Measurements from ENCODE around the gene OXA1L. TPM values are rescaled to one million over a fixed set of nuclear protein-coding genes. Genes with fewer than 3 reads are reported as not detected.

Gene OXA1L
- total and polyA plus RNA-seq, 2 of the 13 experiments (the other 11 are each of a cell fraction or from before 2014, with no cell fraction given): 230 to 589 TPM

DNA sequence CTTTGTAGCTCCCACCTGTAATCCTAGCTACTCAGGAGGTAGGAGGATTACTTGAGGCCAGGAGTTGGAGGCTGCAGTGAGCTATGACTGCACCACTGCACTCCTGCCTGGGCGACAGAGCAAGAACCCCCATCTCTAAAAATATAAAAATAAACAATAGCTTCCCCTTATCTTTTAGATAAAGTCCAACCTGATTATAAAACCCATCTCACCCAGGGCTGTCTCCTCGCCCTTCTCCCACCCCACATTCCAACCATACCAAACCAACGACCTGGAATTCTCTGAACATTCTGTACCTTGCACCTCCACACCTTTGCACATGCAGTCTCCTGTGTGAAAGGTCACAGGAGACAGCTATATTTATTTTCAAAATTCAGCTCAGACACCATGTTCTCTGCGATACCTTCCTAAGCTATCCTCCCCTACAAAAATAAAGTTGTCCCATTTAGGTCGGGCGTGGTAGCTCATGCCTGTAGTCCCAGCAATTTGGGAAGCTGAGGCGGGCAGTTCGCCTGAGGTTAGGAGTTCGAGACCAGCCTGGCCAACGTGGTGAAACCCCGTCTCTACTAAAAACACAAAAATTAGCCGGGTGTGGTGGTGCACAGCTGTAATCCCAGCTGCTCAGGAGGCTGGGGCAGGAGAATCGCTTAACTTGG lies 41.1 kb downstream of the OXA1L start (continued):
- TF ChIP-seq ARID5B (CRISPR knock-in tag; IDR thresholded peaks at IDR 0.05): peak; percentile 58
- TF ChIP-seq ZNF441 (CRISPR knock-in tag; IDR thresholded peaks at IDR 0.05; ENCODE audit: borderline replicate concordance): 0 out of 2 replicates have a peak, but pooled peaks have one; percentile 22
- TF ChIP-seq GMEB1 (CRISPR knock-in tag; IDR thresholded peaks at IDR 0.05; ENCODE audit: borderline replicate concordance): peak; percentile 33; the same call in 1 of the 2 replicates
- TF ChIP-seq ZNF605 (CRISPR knock-in tag; IDR thresholded peaks at IDR 0.05): peak; percentile 46; the same call in 1 of the 2 replicates
- peak; percentile 56; the same call in 1 of the 2 replicates for TF ChIP-seq STAT6 (CRISPR knock-in tag; IDR thresholded peaks at IDR 0.05; ENCODE audit: borderline replicate concordance)
- TF ChIP-seq, protein P1, sequence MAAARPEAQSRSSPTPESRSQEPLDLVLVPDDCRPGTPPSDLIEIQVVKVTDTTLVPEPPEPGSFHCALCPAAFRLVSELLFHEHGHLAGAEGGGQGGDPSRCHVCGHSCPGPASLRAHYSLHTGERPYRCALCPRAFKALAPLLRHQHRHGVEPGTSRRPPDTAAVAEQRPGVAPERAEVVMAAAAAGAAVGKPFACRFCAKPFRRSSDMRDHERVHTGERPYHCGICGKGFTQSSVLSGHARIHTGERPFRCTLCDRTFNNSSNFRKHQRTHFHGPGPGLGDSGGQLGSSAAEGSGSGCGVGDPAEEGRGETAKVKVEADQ (CRISPR knock-in tag; IDR thresholded peaks at IDR 0.05; ENCODE audit: borderline replicate concordance): 0 out of 2 replicates have a peak, but pooled peaks have one; percentile 60
- no peak for TF ChIP-seq ZNF280B (CRISPR knock-in tag; IDR thresholded peaks at IDR 0.05; ENCODE audit: borderline replicate concordance)
- TF ChIP-seq KDM3A (CRISPR knock-in tag; IDR thresholded peaks at IDR 0.05; ENCODE audit: low read depth): no peak
- TF ChIP-seq, protein P2, sequence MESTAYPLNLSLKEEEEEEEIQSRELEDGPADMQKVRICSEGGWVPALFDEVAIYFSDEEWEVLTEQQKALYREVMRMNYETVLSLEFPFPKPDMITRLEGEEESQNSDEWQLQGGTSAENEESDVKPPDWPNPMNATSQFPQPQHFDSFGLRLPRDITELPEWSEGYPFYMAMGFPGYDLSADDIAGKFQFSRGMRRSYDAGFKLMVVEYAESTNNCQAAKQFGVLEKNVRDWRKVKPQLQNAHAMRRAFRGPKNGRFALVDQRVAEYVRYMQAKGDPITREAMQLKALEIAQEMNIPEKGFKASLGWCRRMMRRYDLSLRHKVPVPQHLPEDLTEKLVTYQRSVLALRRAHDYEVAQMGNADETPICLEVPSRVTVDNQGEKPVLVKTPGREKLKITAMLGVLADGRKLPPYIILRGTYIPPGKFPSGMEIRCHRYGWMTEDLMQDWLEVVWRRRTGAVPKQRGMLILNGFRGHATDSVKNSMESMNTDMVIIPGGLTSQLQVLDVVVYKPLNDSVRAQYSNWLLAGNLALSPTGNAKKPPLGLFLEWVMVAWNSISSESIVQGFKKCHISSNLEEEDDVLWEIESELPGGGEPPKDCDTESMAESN (CRISPR knock-in tag; conservative IDR thresholded peaks at IDR 0.05): 0 out of 2 replicates have a peak, but pooled peaks have one; percentile 57
- TF ChIP-seq BHLHE40 (IDR thresholded peaks at IDR 0.05; ENCODE audit: low read length): peak; percentile 60; the same call in 1 of the 2 replicates
- TF ChIP-seq, protein P3, sequence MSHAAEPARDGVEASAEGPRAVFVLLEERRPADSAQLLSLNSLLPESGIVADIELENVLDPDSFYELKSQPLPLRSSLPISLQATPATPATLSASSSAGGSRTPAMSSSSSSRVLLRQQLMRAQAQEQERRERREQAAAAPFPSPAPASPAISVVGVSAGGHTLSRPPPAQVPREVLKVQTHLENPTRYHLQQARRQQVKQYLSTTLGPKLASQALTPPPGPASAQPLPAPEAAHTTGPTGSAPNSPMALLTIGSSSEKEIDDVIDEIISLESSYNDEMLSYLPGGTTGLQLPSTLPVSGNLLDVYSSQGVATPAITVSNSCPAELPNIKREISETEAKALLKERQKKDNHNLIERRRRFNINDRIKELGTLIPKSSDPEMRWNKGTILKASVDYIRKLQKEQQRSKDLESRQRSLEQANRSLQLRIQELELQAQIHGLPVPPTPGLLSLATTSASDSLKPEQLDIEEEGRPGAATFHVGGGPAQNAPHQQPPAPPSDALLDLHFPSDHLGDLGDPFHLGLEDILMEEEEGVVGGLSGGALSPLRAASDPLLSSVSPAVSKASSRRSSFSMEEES (CRISPR knock-in tag; IDR thresholded peaks at IDR 0.05): no peak

Data from HepG2 (cell line).